Peyer's patch (tissue), 4 donors: ENCODE data around the gene SLC39A9. TPM values are rescaled to one million over a fixed set of nuclear protein-coding genes. Genes with fewer than 3 reads are reported as not detected.

Experiments used
- DNase-seq, 3 donors: peaks; one replicate each; pipeline ENCODE4 v3.0.0-alpha.2; 2017 to 2019
- H3K27ac ChIP-seq, 4 donors: fragments of 200-600 bp; sonication (generic); one replicate each; pipeline ENCODE4 v1.5.1; 2016 to 2019
- H3K27me3 ChIP-seq, 2 donors: fragments of 200-600 bp; sonication (generic); one replicate each; pipeline ENCODE4 v1.5.1; 2019
- H3K36me3 ChIP-seq, 3 donors: fragments of 200-600 bp; sonication (generic); one replicate each; pipeline ENCODE4 v1.5.1; 2016 to 2019
- H3K4me1 ChIP-seq, 4 donors: fragments of 200-600 bp; sonication (generic); one replicate each; pipeline ENCODE4 v1.5.1; 2016 to 2019
- H3K4me3 ChIP-seq, 4 donors: fragments of 200-600 bp; sonication (generic); 1 replicate in 3 of 4; 2 replicates in 1 of 4; pipeline ENCODE4 v1.5.1; 2016 to 2019; ENCODE audit warnings: mild to moderate bottlenecking in 1 of 4
- H3K9me3 ChIP-seq, 4 donors: fragments of 200-600 bp; sonication (generic); one replicate each; pipeline ENCODE4 v1.5.1; 2016 to 2019; ENCODE audit warnings: mild to moderate bottlenecking in 1 of 4
- POLR2A ChIP-seq, 2 donors: fragments of 450-650 bp; IDR thresholded peaks; one replicate each; pipeline ENCODE4 v1.5.1; 2017; ENCODE audit warnings: antibody characterized with exemption in 2 of 2, mild to moderate bottlenecking in 2 of 2, moderate library complexity in 2 of 2
- total RNA-seq, 4 donors: library from RNA; depleted of rRNA; stranded (reverse); fragments of >200 nt; gene quantifications; one replicate each; pipeline ENCODE4 v1.1.0, GENCODE V29; 2016
- TF ChIP-seq, protein P1 (sequence below), 6 experiments: fragments of 450-650 bp in 4 of 6; fragments of 200-600 bp in 2 of 6; sonication (generic) in 1 of 6; IDR thresholded peaks; one replicate each; pipeline ENCODE4 v1.5.1; 2017 to 2019; ENCODE audit warnings: antibody characterized with exemption in 6 of 6, mild to moderate bottlenecking in 3 of 6, moderate library complexity in 1 of 6

SLC39A9 gene
- total RNA-seq, 4 donors from 2014 or later, result 30.5 to 113 (median 77.9) TPM

GRCh38 chr14:69441948-69442347, 43.5 kb downstream of the SLC39A9 start:
- H3K36me3 ChIP-seq, result peaks cover 0 to 11% (median 0%) of the 10 kb centered on the region in 3 donors
- no peaks in the 10 kb centered on the region for H3K27me3 ChIP-seq
- DNase-seq, result no peak
- H3K27ac ChIP-seq, result no peak overlapping the region
- no peak overlapping the region for H3K4me3 ChIP-seq
- H3K4me1 ChIP-seq, result no peaks in the 10 kb centered on the region
- H3K9me3 ChIP-seq, result no peaks in the 10 kb centered on the region
- no peak for TF ChIP-seq POLR2A (IDR thresholded peaks at IDR 0.05)
- TF ChIP-seq, protein P1, sequence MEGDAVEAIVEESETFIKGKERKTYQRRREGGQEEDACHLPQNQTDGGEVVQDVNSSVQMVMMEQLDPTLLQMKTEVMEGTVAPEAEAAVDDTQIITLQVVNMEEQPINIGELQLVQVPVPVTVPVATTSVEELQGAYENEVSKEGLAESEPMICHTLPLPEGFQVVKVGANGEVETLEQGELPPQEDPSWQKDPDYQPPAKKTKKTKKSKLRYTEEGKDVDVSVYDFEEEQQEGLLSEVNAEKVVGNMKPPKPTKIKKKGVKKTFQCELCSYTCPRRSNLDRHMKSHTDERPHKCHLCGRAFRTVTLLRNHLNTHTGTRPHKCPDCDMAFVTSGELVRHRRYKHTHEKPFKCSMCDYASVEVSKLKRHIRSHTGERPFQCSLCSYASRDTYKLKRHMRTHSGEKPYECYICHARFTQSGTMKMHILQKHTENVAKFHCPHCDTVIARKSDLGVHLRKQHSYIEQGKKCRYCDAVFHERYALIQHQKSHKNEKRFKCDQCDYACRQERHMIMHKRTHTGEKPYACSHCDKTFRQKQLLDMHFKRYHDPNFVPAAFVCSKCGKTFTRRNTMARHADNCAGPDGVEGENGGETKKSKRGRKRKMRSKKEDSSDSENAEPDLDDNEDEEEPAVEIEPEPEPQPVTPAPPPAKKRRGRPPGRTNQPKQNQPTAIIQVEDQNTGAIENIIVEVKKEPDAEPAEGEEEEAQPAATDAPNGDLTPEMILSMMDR (IDR thresholded peaks at IDR 0.05), result no peak

DNA sequence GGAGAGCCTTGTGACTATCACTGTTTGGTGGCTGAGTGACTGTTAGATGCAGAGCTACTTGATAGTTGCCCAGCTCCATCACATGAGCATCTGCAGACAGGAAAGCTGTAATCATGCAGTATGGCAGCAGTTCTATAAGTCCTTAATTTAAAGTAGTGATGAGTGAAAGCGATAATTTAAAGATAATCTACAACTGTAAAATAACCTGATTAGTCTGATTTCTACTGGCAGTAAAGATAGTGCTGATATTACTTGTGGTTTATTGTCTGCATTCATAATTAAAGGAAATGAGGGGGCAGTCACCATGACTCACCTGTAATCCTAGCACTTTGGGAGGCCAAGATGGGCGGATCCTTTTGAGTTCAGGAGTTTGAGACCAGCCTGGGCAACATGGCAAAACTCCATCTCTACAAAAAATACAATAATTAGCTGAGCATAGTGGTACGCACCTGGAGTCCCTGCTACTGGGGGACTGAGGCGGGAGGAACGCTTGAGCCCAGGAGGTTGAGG, 44.9 kb downstream of the SLC39A9 start:
- no peaks in the 10 kb centered on the region for H3K9me3 ChIP-seq
- H3K36me3 ChIP-seq, result peaks cover 0 to 11% (median 0%) of the 10 kb centered on the region in 3 donors
- no peak overlapping the region for H3K4me3 ChIP-seq
- no peak for TF ChIP-seq POLR2A (IDR thresholded peaks at IDR 0.05)
- TF ChIP-seq, protein P1 (IDR thresholded peaks at IDR 0.05), result no peak
- H3K27me3 ChIP-seq, result no peaks in the 10 kb centered on the region
- no peak overlapping the region for H3K27ac ChIP-seq
- no peak for DNase-seq
- no peaks in the 10 kb centered on the region for H3K4me1 ChIP-seq

DNA sequence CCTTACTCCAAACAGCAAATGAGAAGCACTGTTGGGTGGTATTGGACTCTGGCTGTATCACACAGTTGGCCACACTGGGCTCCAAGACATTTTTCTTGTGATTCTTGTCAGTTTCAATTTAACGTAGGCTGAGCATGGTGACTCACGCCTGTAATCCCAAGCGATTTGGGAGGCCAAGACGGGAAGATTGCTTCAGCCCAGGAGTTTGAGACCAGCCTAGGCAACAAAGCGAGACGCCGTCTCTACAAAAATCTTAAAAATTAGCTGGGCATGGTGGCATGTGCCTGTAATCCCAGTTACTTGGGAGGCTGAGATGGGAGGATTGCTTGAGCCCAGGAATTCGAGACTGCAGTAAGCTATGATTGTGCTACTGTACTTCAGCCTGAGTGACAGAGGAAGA, 50.7 kb downstream of the SLC39A9 start:
- Histone ChIP-seq H3K4me3 (no peak overlapping the region), H3K9me3 (no peaks in the 10 kb centered on the region), H3K27me3 (no peaks in the 10 kb centered on the region), H3K4me1 (no peaks in the 10 kb centered on the region), H3K36me3 (peaks cover 0 to 8% (median 0%) of the 10 kb centered on the region in 3 donors), H3K27ac (no peak overlapping the region)
- TF ChIP-seq, protein P1 (IDR thresholded peaks at IDR 0.05), result no peak
- DNase-seq, result no peak

- no peak for TF ChIP-seq POLR2A (IDR thresholded peaks at IDR 0.05)
- TF ChIP-seq, protein P1 (IDR thresholded peaks at IDR 0.05), result no peak
- DNase-seq, result no peak
- Histone ChIP-seq H3K4me3 (no peak overlapping the region), H3K4me1 (no peaks in the 10 kb centered on the region), H3K9me3 (no peaks in the 10 kb centered on the region), H3K36me3 (peaks cover 0 to 29% (median 0%) of the 10 kb centered on the region in 3 donors), H3K27ac (no peak overlapping the region), H3K27me3 (no peaks in the 10 kb centered on the region)
Observed at GRCh38 chr14:69451941-69452340, 53.4 kb downstream of the SLC39A9 start.

GRCh38 chr14:69458350-69458749, 59.9 kb downstream of the SLC39A9 start:
- Histone ChIP-seq H3K4me1 (no peaks in the 10 kb centered on the region), H3K27ac (no peak overlapping the region), H3K36me3 (peaks cover 0 to 46% (median 0%) of the 10 kb centered on the region in 3 donors), H3K27me3 (no peaks in the 10 kb centered on the region), H3K4me3 (no peak overlapping the region), H3K9me3 (no peaks in the 10 kb centered on the region)
- DNase-seq, result no peak
- TF ChIP-seq, protein P1 (IDR thresholded peaks at IDR 0.05), result no peak
- TF ChIP-seq POLR2A (IDR thresholded peaks at IDR 0.05), result no peak

- Histone ChIP-seq H3K36me3 (peaks cover 0 to 44% (median 0%) of the 10 kb centered on the region in 3 donors), H3K9me3 (no peaks in the 10 kb centered on the region), H3K27me3 (no peaks in the 10 kb centered on the region), H3K4me1 (no peaks in the 10 kb centered on the region), H3K4me3 (no peak overlapping the region), H3K27ac (no peak overlapping the region)
- DNase-seq, result no peak
- TF ChIP-seq, protein P1 (IDR thresholded peaks at IDR 0.05), result no peak
- TF ChIP-seq POLR2A (IDR thresholded peaks at IDR 0.05), result no peak
Observed at GRCh38 chr14:69459122-69459521, 60.6 kb downstream of the SLC39A9 start.
